ENCODE results near the gene KCTD17.
"Not testable (repeated sequence)": the region's sequence is repeated elsewhere in the genome, so short reads cannot be mapped to it uniquely, and the experiment has no call there.

The KCTD17 gene

DNA sequence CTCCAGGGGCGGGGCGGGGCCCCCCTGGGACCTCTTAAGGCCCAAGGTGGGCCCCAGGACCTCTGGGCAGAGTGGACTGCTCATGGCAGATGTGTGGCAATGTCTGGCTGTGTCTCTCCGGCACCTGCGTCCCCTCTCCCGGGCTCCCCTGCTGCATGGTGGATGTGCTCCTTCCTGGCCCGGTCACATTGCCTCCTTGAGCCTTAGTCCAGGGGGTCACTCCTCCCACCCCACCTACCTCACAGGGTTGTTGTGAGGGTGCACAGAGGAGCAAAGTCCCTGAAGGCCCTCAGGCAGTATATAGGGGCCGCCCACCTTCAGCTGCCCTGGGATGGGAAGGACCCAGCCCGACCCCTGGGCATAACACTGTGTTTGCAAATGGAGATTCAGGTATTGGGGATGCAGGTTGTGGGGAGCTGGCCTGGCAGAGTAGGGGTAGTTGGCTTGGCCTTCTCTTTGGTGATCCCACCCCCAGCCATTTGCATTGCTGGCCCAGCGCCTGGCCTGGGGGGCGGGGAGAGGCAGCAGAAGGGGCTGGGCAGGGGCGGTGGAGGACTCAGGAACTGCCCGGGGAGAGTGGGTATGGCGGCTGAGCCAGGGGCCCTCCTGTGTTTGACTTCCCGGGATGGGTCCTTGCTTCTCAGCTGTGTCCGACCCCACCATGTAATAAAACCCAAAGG is 11.3 kb downstream of the KCTD17 start:
- DNase-seq = no peak

DNA sequence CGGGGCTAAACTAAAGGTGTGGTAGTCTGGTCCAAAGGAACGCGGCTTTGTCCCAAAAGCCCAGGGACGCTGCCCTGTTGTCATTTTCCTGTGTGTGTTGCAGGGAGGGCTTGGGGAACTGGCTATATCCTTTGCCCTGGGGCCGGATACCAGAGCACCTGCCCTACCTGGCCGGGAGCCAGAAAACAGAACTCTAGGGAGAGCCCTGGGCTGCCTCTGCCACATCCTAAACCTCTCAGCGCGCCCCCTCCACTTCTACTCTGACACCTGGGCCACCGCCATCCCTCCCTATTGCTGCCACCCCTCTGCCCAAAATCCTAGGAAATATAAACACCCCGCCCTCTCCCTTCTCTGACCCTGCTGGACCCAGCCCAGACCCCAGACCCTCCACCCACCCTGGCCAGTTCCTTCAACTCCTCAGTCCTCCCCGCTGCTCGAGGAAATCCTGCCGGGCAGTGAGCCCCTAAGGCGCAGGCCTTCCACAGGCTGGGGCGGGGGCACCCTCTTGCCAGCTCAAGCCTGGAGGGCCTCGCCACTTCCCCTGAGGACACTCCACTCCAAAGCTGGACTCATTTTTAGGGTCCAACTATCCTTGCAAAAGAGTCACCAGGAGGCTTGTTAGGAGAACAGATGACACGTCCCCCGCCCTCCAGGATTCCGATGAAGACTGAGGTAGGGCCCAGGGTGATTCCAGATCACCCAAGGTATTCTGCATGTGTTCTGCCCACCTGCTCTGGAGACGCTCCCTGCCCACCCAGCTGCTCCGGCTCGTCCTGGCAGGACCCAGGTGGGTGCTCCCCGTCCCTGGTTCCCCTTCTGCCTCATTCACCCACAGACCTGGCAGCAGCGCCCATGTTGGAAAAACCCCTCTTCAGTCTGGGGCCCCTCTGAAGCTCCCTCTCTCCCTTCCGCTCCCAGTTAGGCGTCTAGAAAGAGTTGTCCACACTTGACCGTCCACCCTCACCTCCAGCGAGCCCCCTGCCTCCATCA is 12.2 kb downstream of the KCTD17 start:
- no peak for DNase-seq

DNA sequence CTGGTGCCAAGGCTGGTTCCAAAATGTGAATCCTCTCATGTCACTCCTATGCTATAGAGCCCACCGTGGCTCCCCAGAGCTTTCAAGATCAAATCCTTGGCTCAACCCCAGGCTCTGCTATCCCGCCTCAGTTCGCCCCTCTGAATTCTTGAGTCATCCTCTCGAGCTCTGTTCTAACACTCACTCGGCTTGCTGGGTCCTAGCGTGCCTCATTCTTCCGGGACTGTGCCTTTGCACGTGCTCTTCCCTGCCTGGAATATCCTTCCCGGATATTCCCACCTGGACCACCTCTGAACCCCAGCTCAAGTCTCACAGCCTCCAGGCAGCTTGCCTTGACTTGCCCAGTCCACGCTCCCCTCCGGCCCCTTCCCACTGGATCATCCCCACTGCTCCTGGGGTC is 13.0 kb downstream of the KCTD17 start:
- no peak for DNase-seq

DNA sequence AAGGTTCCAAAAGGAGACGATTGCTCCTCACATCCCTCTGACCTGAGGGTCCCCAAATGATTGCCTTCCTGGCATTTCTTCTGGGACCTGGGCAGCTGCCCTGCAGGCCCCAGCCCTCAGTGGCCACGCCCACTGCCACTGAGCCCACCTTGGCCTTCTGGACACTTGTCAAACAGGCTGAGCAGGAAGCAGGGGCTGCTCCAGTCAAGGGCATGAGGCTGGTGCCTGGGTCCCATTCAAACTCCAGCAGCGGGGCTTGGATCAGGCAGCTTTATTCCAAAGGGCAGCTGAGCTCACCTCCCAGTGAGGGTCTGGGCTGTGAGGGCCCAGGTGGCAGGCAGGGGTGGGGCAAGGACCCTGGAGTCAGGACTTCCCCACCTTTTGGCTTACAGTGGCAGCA is 13.6 kb downstream of the KCTD17 start:
- DNase-seq = no peak

DNA sequence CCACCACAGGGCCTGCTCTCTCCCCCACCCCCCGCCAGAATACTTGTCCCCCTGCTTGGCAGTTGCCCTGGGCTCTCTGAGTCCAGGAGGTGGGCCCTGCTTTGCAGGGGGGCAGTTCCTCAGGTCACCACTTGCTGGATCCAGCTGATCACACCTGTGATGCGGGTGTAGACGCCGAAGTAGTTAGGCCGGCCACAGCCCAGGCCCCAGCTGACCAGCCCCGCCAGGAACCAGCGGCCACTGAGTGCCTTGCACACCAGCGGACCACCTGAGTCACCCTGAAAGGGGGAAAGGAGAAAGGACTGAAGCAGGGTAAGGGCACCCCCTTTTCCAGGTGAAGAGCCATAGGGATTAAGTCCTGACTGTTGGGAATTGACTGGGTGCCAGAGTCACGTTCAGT is 14.4 kb downstream of the KCTD17 start:
- no peak for DNase-seq

DNA sequence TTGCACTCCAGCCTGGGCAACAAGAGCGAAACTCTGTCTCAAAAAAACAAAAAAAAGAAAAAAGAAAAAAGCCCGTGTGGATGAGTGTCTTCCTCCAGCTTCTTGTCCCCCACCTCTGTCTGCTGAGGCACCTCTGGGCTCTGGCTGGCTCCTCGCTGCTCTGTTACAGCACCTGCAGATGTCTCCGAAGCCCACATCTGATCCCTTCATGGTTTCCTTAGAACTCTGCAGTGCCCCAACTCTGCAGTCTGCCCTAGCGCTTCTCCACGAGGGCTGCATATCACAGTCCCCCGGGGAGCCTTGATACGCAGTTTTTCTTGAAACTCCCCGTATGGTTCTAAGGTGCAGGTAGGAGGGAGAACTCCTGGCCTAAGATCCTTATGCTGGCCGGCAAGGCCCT is 15.9 kb downstream of the KCTD17 start:
- DNase-seq = no peak

DNA sequence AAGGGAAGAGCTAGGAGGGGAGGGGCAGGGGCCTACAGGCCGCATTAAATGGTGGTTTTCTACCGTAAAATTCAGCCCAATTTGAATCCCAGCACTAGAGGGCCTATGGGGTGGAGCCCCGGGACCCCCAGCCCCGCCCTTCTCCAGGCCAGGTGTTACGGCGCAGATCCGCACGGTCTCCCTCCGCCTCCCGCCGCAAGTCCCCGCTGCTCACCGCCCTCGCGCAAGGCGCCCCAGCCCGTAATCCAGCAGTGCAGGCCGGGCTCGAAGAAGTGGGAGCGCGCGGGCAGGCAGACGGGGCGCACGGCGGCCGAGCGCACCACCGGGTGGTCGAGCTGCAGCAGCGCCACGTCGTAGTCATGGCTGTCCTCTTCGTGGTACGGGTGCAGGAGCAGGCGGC is 17.3 kb downstream of the KCTD17 start:
- DNase-seq = no peak

DNA sequence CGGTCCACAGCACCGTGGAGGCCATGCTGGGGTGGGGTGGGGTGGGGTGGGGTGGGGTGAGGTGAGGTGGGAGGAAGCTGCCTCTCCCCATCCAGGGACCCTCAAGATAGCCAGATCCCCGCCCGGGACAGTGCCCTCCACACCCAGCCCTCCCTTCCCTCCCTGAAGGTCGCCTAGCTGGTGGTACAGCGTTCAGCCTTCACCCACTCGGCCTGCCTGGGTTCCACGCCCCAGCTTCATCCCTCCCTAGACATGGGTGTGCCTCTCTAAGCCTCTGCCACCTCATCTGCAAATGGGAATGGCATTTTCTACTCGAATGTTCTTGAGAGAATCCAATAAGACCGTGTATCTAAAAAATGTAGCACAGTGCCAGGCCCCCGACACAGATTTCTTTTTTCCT is 17.8 kb downstream of the KCTD17 start:
- no peak for DNase-seq

DNA sequence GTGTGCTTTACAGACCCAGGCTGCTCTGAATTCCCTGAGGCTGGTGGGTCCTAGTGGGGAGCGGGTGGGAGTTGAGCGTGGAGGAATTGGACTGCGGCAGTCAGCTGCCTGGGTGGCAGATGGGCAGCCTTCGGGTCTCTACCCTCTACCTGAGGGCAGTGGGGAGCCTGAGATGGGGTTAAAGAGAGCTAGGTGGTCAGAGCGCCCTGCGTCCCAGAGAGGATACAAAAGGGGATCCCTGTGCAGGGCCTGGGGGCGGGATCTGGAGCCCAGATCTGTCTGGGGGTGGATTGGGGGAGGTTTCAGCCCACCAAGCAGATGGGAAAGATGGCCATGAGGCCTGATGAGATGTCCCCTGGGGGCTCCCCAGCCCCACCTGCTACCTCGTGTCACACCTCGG is 18.2 kb downstream of the KCTD17 start:
- no peak for DNase-seq

DNA sequence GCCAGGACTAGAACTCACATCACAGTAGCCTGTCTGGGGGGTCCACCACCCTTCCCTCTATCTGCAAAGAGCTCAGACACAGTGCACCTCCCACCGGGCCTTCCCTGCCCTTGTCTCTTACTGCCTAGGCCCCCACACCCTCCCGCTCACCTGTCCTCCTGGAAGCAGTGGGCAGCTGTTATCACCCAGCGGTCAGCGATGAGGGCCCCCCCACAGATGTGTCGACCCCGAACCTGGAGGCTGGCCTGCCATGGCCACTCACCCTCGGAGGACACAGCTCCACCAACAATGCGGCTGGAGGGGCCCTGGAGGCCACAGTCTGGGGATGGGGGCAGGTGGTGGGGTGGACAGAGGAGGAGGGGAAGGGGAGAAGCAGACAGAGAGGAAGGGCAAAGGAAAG is 18.8 kb downstream of the KCTD17 start:
- no peak for DNase-seq

DNA sequence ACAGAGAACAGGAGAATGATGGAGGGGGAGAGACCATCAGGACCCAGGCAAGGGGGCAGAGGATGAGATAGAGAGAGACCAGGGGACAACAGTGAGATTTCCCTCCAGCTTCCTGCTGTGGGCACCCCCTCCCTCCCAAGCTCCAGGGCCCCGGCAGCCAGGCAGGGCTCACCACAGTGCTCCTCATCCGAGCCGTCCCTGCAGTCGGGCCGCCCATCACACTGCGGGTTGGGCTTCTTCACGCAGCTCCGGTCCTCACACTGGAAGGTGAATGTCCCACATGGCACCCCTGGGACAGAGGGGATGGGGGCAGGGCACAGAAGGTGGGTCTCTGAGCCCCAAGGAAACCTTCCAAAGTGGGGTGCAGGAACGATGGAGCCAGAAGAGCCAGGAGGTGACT is 19.2 kb downstream of the KCTD17 start:
- no peak for DNase-seq

DNA sequence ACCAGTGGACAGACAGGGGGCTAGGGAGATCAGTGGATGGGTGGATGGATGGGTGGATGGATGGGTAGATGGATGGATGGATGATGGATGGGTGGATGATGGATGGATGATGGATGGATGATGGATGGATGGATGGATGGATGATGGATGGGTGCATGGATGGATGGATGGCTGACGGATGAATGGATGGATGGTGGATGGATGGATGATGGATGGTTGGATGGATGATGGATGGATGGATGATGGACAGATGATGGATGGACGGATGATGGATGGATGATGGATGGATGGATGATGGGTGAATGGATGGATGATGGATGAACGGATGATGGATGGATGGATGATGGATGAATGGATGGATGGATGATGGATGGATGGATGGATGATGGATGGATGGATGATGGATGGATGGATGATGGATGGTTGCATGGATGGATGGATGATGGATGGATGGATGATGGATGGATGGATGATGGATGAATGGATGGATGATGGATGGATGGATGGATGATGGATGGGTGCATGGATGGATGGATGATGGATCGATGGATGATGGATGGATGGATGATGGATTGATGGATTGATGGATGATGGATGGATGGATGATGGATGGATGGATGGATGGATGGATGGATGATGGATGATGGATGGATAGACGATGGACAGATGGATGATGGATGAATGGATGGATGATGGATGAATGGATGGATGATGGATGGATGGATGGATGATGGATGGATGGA is 20.5 kb downstream of the KCTD17 start:
- DNase-seq = not testable (repeated sequence)

DNA sequence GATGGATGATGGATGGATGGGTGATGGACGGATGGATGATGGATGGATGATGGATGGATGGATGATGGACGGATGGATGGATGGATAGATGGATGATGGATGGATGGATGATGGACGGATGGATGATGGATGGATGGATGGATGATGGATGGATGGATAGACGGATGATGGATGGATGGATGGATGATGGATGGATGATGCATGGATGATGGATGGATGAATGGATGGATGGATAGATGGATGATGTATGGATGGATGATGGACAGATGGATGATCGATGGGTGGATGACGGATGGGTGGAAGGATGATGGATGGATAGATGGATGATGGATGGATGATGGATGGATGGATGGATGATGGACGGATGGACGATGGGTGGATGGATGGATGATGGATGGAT is 21.1 kb downstream of the KCTD17 start:
- DNase-seq = no peak

DNA sequence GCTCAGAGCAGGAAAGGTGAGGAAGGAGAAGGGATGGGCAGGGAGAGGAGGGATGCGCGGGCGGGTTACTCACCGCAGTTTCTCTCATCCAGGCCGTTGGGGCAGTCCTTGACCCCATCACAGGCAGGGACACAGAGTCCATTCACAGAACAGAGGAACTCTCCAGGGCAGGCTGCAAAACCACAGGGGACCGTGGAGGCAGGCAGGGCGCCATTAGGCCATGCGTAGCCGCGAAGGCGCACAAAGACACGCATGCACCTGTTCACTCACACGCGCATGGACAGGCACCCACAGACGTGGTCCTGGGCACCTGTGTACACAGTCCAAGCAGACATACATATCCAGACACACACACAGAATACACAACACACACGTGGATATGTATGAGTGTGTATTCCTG is 23.0 kb downstream of the KCTD17 start:
- DNase-seq = no peak

DNA sequence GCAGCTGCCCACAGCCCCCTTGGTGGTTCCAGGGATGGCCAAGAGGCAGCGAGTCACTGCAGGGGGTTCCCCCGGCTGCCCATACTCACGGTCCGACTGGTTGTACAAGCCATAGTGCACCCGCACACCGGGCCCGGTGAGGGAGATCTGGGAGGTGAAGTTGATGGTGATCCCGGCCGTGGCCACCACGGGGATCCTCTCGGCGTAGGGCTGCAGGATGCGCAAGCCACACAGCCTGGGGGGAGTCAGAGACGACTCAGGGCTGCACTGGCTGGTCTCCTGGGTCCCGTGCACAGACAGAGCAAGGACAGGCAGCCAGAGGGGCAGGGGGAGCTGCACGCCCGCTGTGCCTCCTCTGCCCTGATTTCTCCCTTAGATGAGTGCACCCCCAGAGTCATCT is 23.5 kb downstream of the KCTD17 start:
- no peak for DNase-seq

DNA sequence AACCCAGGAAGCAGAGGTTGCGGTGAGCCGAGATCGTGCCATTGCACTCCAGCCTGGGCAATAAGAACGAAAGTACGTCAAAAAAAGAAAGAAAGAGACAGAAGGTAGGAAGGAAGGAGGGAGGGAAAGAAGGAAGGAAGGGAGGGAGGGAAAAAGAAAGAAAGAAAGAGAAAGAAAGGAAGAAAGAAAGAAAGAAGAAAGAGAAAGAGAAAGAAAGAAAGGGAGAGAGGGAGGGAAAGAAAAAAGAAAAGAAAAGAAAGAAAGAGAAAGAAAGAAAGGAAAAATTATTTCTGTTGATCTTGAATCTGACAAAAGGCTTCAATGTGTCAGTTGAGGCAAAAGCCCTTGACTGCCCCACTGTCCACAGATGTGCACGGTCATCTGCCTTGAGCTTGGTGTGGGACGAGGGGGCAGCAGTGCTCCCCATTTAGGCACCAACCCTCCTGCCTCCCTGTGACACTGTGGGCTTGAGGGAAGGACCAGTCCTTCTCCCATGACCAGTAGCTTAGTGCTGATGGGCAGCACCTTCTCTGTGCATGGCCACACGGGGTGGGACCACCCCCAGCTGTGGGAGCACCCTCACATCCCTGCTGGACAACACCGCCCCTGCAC is 24.4 kb downstream of the KCTD17 start:
- no peak for DNase-seq

DNA sequence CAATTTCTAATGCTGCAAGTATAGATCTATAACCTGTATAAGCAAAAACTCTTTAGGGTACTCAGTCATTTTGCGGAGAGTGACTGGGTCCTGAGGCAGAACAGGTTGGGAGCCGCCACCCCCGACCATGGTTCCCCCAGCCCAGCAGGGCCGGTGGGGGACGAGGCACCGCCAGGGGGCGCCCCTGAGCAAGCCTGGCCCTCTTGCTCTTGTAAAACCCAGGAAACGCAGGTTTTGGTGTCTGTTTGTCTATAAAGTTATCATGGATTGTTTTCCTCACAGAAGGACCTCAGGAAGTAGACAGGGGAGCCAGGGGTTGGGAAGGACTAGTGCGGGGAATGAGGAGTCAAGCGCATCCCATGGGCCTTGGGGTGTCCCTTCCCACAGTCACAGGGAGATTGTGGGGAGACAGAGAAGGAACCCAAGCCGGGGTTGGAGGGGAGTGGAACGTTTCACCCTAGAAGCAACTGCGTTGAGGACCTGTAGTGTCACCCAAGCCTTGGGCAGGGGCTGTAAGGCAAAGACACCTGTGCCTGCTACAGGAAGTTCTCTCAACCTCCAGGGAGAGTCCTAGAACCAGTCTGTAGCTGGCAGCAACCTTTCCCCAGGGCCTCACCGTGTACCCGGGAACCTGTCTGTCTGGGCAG is 26.4 kb downstream of the KCTD17 start:
- DNase-seq = no peak

DNA sequence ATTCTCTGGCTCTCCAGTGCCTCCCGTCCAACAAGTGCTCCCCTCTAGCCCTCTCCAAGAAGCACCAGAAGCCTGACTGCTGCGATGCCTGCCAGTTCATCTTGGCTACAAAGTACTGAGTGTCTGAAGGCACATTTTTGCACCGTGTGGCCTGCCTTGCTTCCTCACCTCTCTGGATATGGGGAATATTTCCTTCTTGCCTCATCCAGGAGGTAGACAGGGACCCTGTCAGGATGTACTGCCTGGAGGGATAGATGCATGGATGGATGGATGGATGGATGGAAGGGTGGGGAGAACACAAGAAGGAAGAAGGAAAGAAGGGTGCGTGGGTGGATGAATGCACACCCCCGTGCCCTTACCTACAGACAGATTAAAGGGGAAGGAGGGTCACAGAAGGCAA is 27.6 kb downstream of the KCTD17 start:
- no peak for DNase-seq

DNA sequence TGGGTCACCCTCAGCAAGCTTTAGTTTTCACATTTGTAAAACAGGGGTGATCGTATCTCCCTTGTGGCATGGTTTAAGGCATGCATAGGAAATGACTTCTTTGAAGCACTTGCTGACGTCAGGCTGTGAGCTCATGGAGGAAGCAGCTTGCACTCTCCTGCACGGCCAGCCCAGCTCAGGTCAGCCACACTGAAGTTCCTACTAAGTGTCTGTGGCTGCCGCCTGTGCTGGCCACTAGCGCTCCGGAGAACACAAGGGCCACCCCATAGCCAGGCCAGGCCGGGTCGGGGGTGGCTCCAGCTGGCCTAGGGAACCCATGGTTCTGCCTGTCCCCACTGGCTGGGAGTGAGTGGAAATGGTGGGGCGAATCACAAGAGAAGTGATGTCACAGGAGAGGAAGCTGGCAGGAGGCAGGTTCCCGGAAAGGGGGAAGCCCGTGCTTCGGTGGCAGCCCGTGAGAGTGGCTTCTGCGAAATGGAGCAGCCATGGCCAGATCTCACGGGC is 28.2 kb downstream of the KCTD17 start:
- no peak for DNase-seq

DNA sequence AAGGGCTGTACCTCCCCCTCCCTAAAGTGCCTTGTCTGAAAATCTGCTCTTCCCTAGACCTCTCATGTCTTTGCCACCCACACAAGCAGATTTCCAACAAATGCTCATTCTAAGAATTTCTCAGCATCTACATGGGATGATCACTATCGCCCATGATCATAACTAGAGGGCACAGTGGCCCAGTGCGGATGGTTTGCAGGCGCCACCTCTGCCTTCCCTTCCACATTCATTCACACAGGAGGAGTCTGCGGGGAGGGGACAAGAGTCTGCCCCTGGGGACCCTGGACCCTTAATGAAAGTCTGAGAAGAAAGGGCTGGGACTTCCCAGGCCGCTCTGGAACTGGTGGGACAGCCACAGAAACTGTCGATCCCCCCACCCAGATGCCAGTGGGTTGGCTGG is 28.9 kb downstream of the KCTD17 start:
- DNase-seq = no peak

DNA sequence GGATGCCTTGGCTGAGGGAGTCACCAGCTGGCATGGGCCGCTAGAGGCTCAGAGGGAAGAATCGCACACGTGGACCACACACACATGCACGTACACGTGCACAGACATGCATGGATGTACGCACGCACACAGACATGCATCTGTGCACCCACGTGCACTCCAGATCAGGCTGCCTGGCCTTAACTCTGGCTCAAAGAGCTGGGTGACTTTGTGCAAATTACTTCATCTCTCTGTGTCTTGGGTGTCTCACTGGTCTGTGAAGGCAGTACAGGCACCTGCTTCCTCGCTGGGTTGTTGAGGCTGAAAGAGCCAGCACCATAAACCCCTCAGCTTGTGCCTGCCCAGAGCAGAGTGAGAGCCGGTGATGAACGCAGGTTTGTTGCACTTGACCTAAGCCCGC is 29.3 kb downstream of the KCTD17 start:
- DNase-seq = no peak

DNA sequence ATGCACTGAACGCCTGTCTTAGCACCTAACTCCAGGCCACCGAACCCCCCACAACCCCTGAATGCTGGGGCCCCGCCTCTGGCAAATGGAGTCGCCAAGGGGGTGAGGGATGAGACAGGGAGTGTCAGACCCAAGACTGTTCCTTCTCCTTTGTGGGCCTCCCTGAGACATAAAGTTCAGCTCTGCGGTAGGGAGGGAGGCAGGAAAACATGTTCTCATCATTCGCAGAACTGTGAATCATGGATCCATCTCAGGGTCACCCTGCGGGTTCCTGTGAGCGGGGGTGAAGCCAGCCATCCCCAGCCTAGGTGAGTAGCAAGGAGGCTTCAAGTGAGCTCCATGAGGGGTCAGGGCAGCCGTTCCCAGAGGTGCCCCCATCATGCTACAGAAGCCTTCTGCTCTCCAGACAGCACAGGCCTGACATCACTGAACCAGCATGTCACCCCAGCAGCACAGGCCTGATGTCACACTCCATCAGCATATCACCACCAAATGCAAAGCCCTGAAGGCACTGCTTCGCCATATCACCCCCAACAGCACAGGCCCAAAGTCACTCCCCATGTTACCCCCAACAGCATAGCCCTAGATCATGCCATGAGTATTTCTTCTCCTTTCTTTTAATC is 30.8 kb downstream of the KCTD17 start:
- no peak for DNase-seq

Measured in cerebellar nuclear complex (tissue), 1 donor.